Mesendoderm (in vitro differentiated cells): Measurements from ENCODE around the gene ZNF337. TPM values are rescaled to one million over a fixed set of nuclear protein-coding genes. Genes with fewer than 3 reads are reported as not detected.

ENCODE experiments used
- small RNA-seq: library from polyadenylated mRNA; stranded (forward); fragments of <200 nt; extraction: miRNeasy Mini kit (QIAGEN cat#:217004); gene quantifications from one replicate; pipeline ENCODE3, GENCODE V24; 2013; ENCODE audit not compliant: insufficient read depth

ZNF337 gene

Small RNA genes lying within 50 kb of the gene (small RNA-seq; reads per million reads assigned to genes)
- not detected for gene RN7SL594P
